ENCODE data around the gene AGBL1. TPM values are rescaled to one million over a fixed set of nuclear protein-coding genes. Genes with fewer than 3 reads are reported as not detected.

AGBL1 gene
- total and polyA plus RNA-seq, 2 experiments from 2014 or later: 0.03 TPM; not detected in 1

DNA sequence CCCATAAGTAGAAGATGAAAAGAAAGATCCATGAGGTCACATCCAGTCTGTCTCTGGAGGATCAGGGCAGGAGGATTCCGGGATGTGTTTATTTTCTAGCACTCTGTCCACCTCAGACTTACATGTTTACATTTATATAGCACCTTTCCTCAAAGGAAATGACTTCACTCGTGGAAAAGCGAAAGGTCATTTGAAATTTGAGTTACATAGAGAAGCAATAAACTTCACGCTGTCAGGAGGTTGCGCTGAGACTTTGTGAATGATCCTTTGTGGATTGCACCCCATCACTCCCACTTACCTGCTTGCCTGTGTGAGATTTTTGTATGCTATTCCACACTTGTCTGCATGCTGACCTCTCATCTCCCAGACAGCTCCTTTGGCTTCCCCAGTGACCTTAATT is 540.5 kb downstream of the AGBL1 start:
- Histone ChIP-seq H4K20me1 (replicated peaks; ENCODE audit: insufficient read depth) (no peaks in the 10 kb centered on the region), H3K79me2 (replicated peaks; ENCODE audit: insufficient read depth) (no peaks in the 10 kb centered on the region), H3K27ac (ENCODE audit: low read depth) (no peak overlapping the region), H3F3A (replicated peaks; ENCODE audit: low read depth) (no peaks in the 10 kb centered on the region), H3K27me3 (ENCODE audit: insufficient read depth) (no peaks in the 10 kb centered on the region), H3K9me2 (ENCODE audit: insufficient read depth) (peaks cover 3% of the 10 kb centered on the region; the same call in 1 of the 2 replicates), H3K4me3 (no peak overlapping the region), H3K4me2 (0 out of 2 replicates have a peak overlapping the region, but pooled peaks have one; percentile 10), H3K4me1 (ENCODE audit: insufficient read depth) (peaks cover 12% of the 10 kb centered on the region; the same call in 1 of the 2 replicates), H3K36me3 (ENCODE audit: insufficient read depth) (no peaks in the 10 kb centered on the region), H2AFZ (peak overlapping the region; percentile 38)
- H3K4me3 Mint-ChIP-seq: no peak overlapping the region
- H3K36me3 Mint-ChIP-seq (ENCODE audit: low read depth): no peaks in the 10 kb centered on the region
- DNase-seq (ENCODE audit: low spot score) (no peak), ATAC-seq (no peak)
- H3K27ac Mint-ChIP-seq: no peak overlapping the region
- peaks cover 9% of the 10 kb centered on the region; the same call in 2 of the 3 replicates for H3K4me1 Mint-ChIP-seq
- H3K27me3 Mint-ChIP-seq (ENCODE audit: insufficient read depth, low read depth, poor library complexity): peaks cover 3% of the 10 kb centered on the region
- TF ChIP-seq, protein P1, sequence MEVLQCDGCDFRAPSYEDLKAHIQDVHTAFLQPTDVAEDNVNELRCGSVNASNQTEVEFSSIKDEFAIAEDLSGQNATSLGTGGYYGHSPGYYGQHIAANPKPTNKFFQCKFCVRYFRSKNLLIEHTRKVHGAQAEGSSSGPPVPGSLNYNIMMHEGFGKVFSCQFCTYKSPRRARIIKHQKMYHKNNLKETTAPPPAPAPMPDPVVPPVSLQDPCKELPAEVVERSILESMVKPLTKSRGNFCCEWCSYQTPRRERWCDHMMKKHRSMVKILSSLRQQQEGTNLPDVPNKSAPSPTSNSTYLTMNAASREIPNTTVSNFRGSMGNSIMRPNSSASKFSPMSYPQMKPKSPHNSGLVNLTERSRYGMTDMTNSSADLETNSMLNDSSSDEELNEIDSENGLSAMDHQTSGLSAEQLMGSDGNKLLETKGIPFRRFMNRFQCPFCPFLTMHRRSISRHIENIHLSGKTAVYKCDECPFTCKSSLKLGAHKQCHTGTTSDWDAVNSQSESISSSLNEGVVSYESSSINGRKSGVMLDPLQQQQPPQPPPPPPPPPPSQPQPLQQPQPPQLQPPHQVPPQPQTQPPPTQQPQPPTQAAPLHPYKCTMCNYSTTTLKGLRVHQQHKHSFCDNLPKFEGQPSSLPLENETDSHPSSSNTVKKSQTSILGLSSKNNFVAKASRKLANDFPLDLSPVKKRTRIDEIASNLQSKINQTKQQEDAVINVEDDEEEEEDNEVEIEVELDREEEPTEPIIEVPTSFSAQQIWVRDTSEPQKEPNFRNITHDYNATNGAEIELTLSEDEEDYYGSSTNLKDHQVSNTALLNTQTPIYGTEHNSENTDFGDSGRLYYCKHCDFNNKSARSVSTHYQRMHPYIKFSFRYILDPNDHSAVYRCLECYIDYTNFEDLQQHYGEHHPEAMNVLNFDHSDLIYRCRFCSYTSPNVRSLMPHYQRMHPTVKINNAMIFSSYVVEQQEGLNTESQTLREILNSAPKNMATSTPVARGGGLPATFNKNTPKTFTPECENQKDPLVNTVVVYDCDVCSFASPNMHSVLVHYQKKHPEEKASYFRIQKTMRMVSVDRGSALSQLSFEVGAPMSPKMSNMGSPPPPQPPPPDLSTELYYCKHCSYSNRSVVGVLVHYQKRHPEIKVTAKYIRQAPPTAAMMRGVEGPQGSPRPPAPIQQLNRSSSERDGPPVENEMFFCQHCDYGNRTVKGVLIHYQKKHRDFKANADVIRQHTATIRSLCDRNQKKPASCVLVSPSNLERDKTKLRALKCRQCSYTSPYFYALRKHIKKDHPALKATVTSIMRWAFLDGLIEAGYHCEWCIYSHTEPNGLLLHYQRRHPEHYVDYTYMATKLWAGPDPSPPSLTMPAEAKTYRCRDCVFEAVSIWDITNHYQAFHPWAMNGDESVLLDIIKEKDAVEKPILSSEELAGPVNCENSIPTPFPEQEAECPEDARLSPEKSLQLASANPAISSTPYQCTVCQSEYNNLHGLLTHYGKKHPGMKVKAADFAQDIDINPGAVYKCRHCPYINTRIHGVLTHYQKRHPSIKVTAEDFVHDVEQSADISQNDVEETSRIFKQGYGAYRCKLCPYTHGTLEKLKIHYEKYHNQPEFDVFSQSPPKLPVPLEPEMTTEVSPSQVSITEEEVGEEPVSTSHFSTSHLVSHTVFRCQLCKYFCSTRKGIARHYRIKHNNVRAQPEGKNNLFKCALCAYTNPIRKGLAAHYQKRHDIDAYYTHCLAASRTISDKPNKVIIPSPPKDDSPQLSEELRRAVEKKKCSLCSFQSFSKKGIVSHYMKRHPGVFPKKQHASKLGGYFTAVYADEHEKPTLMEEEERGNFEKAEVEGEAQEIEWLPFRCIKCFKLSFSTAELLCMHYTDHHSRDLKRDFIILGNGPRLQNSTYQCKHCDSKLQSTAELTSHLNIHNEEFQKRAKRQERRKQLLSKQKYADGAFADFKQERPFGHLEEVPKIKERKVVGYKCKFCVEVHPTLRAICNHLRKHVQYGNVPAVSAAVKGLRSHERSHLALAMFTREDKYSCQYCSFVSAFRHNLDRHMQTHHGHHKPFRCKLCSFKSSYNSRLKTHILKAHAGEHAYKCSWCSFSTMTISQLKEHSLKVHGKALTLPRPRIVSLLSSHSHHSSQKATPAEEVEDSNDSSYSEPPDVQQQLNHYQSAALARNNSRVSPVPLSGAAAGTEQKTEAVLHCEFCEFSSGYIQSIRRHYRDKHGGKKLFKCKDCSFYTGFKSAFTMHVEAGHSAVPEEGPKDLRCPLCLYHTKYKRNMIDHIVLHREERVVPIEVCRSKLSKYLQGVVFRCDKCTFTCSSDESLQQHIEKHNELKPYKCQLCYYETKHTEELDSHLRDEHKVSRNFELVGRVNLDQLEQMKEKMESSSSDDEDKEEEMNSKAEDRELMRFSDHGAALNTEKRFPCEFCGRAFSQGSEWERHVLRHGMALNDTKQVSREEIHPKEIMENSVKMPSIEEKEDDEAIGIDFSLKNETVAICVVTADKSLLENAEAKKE (CRISPR knock-in tag; IDR thresholded peaks at IDR 0.05): no peak
- TF ChIP-seq POLR2AphosphoS5 (IDR thresholded peaks at IDR 0.05; ENCODE audit: low read depth): no peak
- TF ChIP-seq NANOG (IDR thresholded peaks at IDR 0.05; ENCODE audit: borderline replicate concordance): no peak
- TF ChIP-seq JUNB (IDR thresholded peaks at IDR 0.05; ENCODE audit: unreplicated experiment): no peak
- TF ChIP-seq ZNF331 (CRISPR knock-in tag; IDR thresholded peaks at IDR 0.05; ENCODE audit: low read depth): no peak
- no peak for TF ChIP-seq STAT1 (IDR thresholded peaks at IDR 0.05; ENCODE audit: unreplicated experiment)
- TF ChIP-seq, protein P2, sequence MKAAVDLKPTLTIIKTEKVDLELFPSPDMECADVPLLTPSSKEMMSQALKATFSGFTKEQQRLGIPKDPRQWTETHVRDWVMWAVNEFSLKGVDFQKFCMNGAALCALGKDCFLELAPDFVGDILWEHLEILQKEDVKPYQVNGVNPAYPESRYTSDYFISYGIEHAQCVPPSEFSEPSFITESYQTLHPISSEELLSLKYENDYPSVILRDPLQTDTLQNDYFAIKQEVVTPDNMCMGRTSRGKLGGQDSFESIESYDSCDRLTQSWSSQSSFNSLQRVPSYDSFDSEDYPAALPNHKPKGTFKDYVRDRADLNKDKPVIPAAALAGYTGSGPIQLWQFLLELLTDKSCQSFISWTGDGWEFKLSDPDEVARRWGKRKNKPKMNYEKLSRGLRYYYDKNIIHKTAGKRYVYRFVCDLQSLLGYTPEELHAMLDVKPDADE (IDR thresholded peaks at IDR 0.05): no peak
- TF ChIP-seq EZH2phosphoT487 (IDR thresholded peaks at IDR 0.05; ENCODE audit: unreplicated experiment): no peak
- no peak for TF ChIP-seq REST (IDR thresholded peaks at IDR 0.05; ENCODE audit: unreplicated experiment)
- TF ChIP-seq, protein P3, sequence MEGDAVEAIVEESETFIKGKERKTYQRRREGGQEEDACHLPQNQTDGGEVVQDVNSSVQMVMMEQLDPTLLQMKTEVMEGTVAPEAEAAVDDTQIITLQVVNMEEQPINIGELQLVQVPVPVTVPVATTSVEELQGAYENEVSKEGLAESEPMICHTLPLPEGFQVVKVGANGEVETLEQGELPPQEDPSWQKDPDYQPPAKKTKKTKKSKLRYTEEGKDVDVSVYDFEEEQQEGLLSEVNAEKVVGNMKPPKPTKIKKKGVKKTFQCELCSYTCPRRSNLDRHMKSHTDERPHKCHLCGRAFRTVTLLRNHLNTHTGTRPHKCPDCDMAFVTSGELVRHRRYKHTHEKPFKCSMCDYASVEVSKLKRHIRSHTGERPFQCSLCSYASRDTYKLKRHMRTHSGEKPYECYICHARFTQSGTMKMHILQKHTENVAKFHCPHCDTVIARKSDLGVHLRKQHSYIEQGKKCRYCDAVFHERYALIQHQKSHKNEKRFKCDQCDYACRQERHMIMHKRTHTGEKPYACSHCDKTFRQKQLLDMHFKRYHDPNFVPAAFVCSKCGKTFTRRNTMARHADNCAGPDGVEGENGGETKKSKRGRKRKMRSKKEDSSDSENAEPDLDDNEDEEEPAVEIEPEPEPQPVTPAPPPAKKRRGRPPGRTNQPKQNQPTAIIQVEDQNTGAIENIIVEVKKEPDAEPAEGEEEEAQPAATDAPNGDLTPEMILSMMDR (conservative IDR thresholded peaks at IDR 0.05; ENCODE audit: low read depth in 2 of 2): no peak
- TF ChIP-seq EZH2 (IDR thresholded peaks at IDR 0.05; ENCODE audit: low read depth, unreplicated experiment): no peak
- TF ChIP-seq CREB1 (CRISPR knock-in tag; IDR thresholded peaks at IDR 0.05; ENCODE audit: low read depth): no peak
- no peak for TF ChIP-seq ZNF114 (CRISPR knock-in tag; IDR thresholded peaks at IDR 0.05)
- no peaks in the 10 kb centered on the region for H3K9me3 Mint-ChIP-seq

Data from GM23338 (cell line).